HG03175 (cell line): ENCODE measurements around the gene MGAT4A.
A peak's percentile ranks its signal among the peaks of the same experiment; 100 is the strongest.
"Not testable (repeated sequence)": the region's sequence is repeated elsewhere in the genome, so short reads cannot be mapped to it uniquely, and the experiment has no call there.

Experiments used
- ATAC-seq: cut with Tn5 transposase; IDR thresholded peaks from one replicate; pipeline ENCODE4 v1.9.1; 2021; ENCODE audit warnings: mild to moderate bottlenecking, moderate library complexity; ENCODE audit not compliant: unreplicated experiment

MGAT4A gene

GRCh38 chr2:98608116-98608961, 122.6 kb downstream of the MGAT4A start, which contains the start of the genes COA5 and UNC50:
COA5 (minus strand) TSS chr2:98608512; CDS start chr2:98608405, 107 bp downstream.
UNC50 (plus strand) TSS chr2:98608589; CDS start chr2:98609760, 1,171 bp downstream.
- peak; percentile 85 for ATAC-seq

GRCh38 chr2:98607741-98608115, 123.2 kb downstream of the MGAT4A start:
- no peak for ATAC-seq

GRCh38 chr2:98607104-98607503, 123.8 kb downstream of the MGAT4A start:
- no peak for ATAC-seq

- no peak for ATAC-seq
These were observed 124.5 kb downstream of the MGAT4A start for GRCh38 chr2:98606431-98606830.

GRCh38 chr2:98605076-98605475, 125.9 kb downstream of the MGAT4A start:
- no peak for ATAC-seq

- no peak for ATAC-seq
These were observed 126.4 kb downstream of the MGAT4A start for GRCh38 chr2:98604547-98604946.

- peak; percentile 92 for ATAC-seq
These were observed 129.3 kb downstream of the MGAT4A start for GRCh38 chr2:98601532-98602132.

GRCh38 chr2:98598781-98599428, 132.0 kb downstream of the MGAT4A start:
- ATAC-seq: no peak

- ATAC-seq: not testable (repeated sequence)
These were observed 136.3 kb downstream of the MGAT4A start for GRCh38 chr2:98594665-98595064.

- ATAC-seq: no peak
These were observed 138.4 kb downstream of the MGAT4A start for GRCh38 chr2:98592565-98592964.

- ATAC-seq: no peak
These were observed 141.4 kb downstream of the MGAT4A start for GRCh38 chr2:98589489-98589888.

- ATAC-seq: no peak
These were observed 142.0 kb downstream of the MGAT4A start for GRCh38 chr2:98588880-98589431.

GRCh38 chr2:98586551-98587140, 144.3 kb downstream of the MGAT4A start:
- ATAC-seq: no peak

GRCh38 chr2:98585386-98585785, 145.5 kb downstream of the MGAT4A start:
- no peak for ATAC-seq

GRCh38 chr2:98583816-98584618, 146.9 kb downstream of the MGAT4A start:
- ATAC-seq: no peak

GRCh38 chr2:98583276-98583675, 147.7 kb downstream of the MGAT4A start:
- ATAC-seq: no peak

- no peak for ATAC-seq
These were observed 148.4 kb downstream of the MGAT4A start for GRCh38 chr2:98582523-98582922.

- ATAC-seq: no peak
These were observed 150.2 kb downstream of the MGAT4A start for GRCh38 chr2:98580656-98581284.

- ATAC-seq: no peak
These were observed 151.0 kb downstream of the MGAT4A start for GRCh38 chr2:98579926-98580325.

- no peak for ATAC-seq
These were observed 152.7 kb downstream of the MGAT4A start for GRCh38 chr2:98578231-98578630.
